Posterior vena cava (tissue), 2 donors: Measurements from ENCODE around the gene NTNG1. TPM values are rescaled to one million over a fixed set of nuclear protein-coding genes. Genes with fewer than 3 reads are reported as not detected.

Experiments
- DNase-seq: peaks from one replicate; pipeline ENCODE4 v3.0.0-alpha.2; 2020; ENCODE audit warnings: low spot score
- intact Hi-C, 2 donors: fragments of 100-400 bp; cut with DNase I; formaldehyde crosslinking; loops; one replicate each; pipeline versions ENCODE4 v1.14.1 to v1.14.2; 2022 to 2023
- total RNA-seq, 2 donors: library from RNA; stranded (reverse); fragmentation: NEBNext Ultra II Directional; extraction: Animal tissue kit (Norgen Biotek cat#: 25700); gene quantifications; one replicate each; pipeline ENCODE4 v1.2.1, GENCODE V29; 2021
- donor health status: DM: yes; HTN: yes; CAD: no.
- donor health status: DM: yes; HTN: yes; CAD: no.

Gene NTNG1
- total RNA-seq, 2 donors from 2014 or later = 0.76 to 4.9 TPM

- DNase-seq = no peak
- intact Hi-C loops = loop anchor here in 1 of 2 donors (5.0 kb wide), 1 partner anchor 227 kb away; no protein-coding TSS in a partner anchor
Observed at GRCh38 chr1:107515702-107516101, 374.9 kb downstream of the NTNG1 start.

GRCh38 chr1:107523061-107523460 is 382.2 kb downstream of the NTNG1 start:
- DNase-seq = no peak
- intact Hi-C loops = no loop called here

DNA sequence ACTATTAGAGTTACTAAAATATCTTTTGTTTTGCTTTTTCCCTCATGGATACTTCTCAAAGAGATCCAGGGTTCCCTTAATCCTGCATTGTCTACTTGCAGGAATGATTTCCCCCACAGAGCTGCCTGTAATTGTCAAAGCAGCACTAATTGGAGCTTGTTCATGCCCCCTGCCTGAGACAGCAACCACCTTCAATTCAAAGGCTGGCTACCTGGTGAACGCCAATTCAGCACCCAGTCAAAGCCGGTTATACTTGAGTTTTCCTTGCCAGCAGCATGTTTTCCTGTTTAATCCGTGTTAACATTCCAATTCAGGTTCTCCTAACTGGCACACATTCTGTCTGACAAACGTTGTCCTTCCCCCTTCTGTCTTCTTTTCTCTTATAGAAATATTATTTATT is 382.9 kb downstream of the NTNG1 start:
- intact Hi-C loops = no loop called here
- DNase-seq = no peak

- intact Hi-C loops = no loop called here
- DNase-seq = no peak
Observed at GRCh38 chr1:107524301-107524700, 383.5 kb downstream of the NTNG1 start.

- intact Hi-C loops = no loop called here
- DNase-seq = no peak
Observed at GRCh38 chr1:107525145-107525544, 384.3 kb downstream of the NTNG1 start.

DNA sequence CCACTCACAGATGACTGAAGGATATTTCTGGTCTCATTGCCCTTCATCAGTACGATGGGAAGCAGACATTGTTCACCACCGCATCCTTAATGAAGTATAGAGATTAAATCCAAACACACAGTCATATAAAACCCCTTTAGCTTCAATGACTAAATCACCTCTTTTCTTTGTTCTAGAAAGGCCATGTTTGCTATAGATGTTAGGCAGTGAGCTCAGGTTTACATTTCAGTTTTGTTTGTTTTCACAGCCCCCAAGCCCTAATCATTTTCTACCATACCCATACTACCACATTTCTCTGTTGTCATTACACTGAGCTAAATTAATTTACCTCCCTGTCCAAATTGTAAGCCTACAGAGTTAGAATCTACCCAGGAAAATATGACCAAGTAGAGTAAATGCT is 385.1 kb downstream of the NTNG1 start:
- no peak for DNase-seq
- intact Hi-C loops = no loop called here

GRCh38 chr1:107526524-107527198 is 385.8 kb downstream of the NTNG1 start:
- no peak for DNase-seq
- intact Hi-C loops = no loop called here

DNA sequence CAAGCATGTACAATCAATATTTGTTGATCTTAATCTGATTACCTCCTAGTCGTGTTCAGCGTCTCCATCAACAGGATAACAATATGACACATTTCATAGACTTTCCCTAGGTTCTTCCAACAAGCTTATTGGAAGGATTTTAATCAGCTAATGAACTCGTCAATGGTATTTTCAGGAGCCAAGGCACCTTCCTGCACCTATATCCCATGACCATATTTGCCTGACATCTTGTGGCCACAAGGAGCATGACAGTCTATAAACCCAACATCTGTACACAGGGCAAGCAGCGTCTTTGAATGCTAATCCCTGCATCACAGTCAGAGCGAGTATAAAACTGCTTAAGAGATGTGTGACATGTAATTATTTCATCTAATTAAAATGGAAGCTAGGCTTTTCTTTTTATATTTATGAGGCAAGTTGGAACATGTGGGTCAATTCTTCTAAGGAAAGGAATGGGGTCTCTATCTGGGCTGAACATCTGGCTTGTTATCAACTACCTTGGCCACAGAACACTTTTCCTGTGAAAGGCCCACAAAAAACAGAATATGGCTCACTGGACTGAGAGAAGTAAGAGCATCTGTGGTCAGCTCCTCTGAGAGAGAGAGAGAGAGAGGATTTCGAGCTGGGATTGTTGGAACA is 388.8 kb downstream of the NTNG1 start:
- intact Hi-C loops = no loop called here
- no peak for DNase-seq

- DNase-seq = no peak
- intact Hi-C loops = no loop called here
Observed at GRCh38 chr1:107530543-107530942, 389.7 kb downstream of the NTNG1 start.

GRCh38 chr1:107531065-107531908 is 390.4 kb downstream of the NTNG1 start:
- DNase-seq = no peak
- intact Hi-C loops = no loop called here

DNA sequence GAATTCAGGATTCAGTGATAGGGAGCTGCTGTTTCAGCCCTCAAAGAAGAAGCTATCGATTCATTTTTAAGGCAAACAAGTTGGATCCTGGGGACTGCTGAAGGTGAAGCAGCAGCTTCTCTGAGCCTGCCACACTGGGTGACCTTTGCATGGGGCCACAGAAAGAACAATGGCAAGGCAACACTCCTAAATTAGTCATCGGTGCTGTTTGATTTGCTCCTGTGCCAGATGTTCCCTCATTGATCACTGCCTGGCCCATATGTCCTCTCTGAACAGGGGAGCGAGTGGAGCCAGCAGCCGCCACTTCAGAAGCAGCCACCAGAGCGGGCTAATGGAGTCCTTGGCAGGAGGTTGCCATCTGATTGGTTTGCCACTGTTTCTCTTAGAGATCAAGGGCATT is 391.5 kb downstream of the NTNG1 start:
- intact Hi-C loops = no loop called here
- no peak for DNase-seq

Other genes with a start within 250 kb of the NTNG1 start
- 1 to 10 TPM; 7.4 to 8.3 TPM for gene PRMT6, start 84.4 kb upstream of the NTNG1 start, total RNA-seq